HG02610 (cell line): ENCODE results near the gene TMEM187.

Source experiments
- ATAC-seq: cut with Tn5 transposase; IDR thresholded peaks from one replicate; pipeline ENCODE4 v1.9.1; 2021; ENCODE audit warnings: mild to moderate bottlenecking, moderate library complexity; ENCODE audit not compliant: unreplicated experiment

Gene TMEM187

DNA sequence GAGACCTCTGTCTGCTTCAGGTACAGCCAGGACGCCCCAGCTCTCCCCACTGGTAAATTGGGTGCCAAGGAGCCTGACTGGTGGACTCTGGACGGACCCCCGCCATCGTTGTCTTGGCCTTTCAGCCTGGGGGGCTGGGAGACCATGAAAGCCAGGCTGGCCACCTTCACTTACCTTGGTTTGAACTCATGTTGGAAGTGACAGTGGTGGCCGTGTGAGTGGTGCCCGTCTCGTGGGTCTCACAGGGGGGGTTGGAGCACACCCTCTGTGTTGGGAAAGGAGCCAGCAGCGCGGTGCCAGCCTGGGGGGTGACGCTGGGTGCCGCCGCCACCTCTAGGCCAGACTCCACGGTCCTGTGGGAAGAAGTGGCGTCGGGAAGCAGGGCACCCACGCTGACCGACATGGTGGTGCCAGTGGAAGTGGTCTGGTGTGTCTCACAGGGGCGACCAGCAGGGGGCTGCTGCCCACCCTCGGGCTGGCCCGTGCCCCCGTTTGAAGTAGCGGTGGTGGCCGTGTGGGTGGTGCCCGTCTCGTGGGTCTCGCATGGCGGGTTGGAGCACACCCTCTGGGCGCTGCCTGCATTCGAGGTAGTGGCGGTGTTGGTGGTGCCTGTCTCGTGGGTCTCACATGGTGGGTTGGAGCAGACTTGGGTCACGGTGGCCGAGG, 18.5 kb upstream of the TMEM187 start:
- ATAC-seq, result no peak

DNA sequence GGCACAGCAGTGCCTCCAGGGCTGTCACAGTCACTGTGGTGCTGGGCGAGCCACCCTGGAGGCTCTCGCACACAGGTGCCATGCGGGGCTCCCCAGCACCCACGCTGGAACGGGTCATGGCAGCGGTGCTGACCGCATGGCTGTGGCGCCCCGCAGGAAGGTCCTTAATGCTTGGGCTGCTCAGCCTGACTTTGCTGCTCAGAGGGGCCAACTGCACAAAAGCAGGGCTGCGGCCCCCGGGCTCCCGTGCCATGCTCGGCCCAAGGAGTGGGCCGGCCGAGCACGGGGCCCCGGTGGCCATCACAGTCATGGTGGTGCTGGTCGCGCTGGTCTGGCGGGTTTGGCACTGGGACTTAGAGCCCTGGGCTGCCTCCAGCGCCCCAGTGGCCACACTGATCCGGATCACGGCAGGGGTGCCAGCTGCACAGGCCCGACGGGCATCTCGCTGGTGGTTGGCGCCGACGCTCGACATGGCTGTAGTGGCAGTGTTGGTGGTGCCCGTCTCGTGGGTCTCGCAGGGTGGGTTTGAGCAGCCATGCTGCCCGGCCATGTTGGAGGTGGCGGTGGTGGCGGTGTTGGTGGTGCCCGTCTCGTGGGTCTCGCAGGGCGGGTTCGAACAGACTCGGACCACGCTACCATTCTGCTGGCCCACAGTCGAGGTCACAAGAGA, 17.9 kb upstream of the TMEM187 start:
- no peak for ATAC-seq

DNA sequence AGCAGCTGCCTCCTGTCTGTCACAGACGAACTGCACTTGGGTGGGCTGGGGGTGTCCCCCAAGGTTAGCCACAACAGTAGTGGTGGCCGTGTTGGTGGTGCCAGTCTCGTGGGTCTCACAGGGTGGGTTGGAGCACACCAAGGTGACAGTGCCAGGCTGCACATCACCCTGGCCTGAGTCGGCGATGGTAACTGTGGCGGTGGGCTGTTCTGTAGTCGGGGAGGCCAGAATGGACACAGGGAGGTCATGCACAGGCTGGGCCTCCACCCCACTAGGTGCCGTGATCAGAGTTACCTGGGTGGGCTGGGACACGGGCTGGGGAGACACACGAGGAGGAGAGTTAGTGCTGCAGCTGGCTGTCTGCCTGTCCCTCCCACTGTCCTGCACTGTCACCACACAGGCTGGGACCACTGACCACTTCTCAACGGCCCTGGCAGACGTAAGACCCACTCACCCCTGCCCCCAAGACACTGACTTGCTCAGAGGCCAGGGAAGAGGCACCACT, 17.3 kb upstream of the TMEM187 start:
- ATAC-seq, result no peak

DNA sequence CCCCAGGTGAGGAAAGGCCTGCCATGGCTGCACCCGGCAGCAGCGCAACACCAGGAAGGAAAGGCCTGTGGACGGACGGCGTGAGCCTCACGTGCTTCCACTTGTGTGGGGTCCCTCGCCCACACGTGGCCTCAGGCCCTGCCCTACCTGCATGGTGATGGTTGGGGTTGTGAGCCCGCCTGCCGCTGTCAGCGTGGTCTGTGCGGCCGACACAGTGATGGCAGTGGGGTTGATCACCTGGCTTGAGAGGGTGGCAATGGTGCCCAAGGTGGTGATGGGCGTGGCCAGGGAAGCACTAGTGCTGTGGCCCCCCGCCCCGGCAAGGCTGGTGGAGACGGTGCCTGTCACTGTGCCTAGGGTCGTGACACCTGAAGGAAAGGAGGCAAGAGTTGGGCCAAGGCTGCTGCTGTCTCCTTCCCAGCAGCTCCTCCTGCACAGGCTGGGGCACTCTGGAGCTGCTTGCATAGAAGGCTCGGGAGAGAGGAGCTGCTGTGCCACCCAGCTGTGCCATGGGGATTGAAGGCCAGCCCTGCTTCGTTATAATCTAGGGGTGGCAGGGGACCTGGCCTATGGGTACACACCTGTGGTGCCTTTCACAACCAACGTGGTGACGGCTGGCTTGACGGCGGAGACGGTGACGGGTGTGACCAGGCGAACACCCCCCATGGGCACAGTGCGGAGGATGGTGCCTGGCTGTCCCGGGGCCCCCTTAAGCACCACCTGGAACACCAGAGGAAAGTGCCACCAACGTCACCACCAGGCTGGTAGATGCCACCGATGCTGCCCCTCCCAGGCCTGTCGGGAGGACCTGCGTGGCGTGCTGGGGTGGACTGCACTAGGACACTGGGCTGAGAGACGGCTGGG, 16.3 kb upstream of the TMEM187 start:
- no peak for ATAC-seq

DNA sequence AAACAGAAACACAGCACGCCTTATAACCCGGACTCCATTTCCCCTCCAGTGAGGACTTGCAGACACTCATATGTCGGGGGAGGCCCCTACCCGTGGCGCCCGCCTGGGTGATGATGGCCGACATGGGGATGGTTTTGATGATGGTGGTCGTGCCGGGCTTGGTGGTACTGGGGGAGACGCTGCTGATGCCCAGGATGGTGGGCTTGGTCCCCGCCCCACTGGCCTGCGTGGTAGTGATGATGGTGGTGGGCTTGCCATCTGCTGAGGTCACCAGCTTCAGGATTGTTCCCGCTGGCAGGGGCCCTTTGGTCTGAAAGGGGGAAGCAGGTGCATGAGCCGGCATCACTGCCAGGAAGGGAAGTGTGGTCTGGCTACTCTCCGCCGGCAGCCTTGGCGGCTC, 15.3 kb upstream of the TMEM187 start:
- ATAC-seq, result no peak

DNA sequence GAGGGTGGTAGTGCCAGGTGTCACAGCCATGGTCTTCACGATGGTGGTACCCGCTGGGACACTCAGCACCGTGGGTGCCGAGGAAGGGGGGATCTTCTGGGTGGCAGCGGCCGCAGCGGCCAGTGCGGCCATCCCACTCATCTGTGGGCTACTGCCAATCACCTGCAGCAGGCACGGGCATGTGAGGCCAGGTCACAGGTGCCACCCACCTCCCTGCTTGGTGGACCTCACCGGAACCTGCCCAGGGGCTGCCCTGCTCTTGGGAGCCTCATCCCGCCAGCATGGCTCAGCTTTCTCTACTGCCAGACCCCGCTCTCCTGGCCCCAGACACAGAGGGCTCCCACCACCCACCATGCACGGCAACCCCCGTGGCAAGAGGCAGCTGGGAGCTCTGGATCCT, 13.9 kb upstream of the TMEM187 start:
- ATAC-seq, result no peak

DNA sequence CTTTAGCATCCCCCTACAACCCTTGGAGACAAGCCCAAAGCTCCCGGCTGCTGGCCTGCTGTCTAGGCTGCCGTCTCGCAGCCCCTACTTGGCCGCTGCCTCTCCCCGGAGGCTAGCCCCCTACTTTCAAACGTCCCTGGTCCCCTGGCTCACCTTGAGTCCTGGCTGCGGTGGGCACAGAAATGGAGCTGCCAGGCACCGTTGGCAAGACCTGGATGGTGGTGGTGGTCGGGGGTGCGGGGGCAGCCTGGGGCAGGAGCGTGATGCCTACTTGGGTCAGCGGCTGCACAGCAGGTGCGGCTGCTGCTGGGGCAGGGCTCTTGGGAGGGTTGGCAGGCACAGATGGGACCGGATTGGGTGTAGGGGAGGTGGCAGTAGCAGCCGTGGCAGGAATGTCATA, 12.9 kb upstream of the TMEM187 start:
- ATAC-seq, result no peak

DNA sequence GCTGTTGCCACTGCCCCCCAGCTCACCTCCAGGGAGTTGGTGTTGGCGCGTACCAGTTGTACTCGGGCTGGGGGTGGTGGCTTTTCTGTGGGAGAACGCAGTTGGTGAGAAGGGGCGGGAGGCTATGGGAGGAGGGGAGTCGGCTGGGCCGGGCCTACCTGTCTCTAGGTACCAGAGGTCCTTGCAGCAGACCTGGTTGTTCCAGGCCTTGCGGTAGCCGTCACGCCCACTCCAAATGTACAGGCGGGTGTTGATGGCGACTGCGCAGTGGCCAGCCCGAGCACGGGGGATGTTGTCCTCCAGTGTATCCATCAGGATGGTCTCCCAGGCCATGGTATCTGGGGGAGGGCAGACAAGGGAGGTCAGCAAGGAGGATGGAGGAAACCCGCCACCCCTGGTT, 12.5 kb upstream of the TMEM187 start:
- ATAC-seq, result no peak

DNA sequence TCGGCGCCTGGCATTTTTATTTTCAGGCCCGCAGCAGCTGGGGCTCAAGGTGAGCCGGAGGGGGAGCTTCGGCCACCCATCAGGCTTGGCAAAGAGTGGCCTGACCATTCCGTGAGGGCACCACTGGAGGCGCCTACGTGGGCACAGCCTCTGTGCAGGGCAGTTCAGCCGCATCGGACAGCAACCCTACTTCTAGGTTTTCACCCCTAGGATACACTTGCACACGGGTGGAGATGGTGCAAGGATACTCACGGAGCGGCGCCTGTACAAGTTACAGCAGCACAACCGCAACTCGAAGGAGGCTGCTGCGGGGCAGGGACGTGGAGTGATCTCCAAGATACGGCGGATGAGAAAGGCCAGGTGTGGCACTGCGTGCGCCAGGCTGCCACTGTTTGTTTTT, 11.8 kb upstream of the TMEM187 start:
- no peak for ATAC-seq

DNA sequence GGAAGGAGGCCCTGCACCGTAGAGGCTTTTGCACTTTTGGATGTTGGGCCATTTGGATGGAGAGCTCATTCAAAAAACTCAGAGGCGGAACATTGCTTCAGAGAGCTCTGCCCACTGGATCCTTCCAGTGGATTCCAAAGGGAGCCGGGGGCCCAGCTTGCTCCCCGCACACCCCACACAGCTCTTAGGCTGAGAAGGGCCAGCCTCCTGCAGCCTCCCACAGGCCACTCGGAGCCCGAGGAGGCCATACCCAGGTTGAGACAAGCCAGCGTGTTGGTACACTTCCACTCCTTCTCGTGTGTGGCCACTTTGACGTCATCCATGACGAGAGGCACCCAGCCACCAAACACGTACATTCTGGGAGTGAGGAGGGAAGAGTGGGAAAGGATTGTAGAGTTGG, 11.3 kb upstream of the TMEM187 start:
- ATAC-seq, result no peak

DNA sequence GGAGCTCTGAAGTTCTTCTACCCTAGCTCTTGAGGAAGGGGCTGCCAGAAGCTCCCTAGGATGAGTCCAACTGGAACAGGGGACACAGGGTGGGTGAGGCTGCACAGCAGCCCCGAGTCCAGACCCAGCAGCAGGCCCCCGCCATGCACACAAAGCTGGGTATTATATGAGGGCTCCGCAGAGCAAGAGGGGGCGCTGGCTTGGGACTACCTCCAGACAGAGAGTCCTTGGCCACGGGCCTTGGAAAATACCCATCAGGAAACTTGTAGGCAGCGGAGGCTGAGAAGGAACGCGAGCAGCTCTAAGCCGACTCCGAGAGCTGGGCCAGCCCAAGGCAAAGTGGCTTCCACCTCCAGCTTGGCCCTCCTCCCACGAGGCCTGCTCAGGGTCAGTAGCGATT, 9.0 kb upstream of the TMEM187 start:
- ATAC-seq, result no peak

DNA sequence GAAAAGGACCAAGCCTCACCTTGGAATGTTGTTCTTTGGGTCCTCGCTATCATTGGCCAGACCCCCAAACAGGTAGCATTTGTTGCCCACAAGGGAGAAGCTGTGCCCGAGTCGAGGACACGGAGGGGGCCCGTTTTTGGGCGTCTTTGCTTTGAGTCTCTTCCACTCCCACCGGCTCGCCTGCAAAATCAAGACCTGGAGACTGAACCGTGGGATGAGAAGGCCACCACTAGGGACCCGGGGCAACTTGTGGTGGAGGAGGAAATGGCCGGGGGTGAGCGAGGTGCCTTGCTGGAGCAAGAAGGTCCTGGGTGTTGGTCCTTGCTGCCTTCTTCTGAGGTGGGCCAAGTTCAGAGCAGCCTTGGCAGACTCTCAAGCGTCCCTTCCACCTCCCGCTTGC, 8.4 kb upstream of the TMEM187 start:
- no peak for ATAC-seq

DNA sequence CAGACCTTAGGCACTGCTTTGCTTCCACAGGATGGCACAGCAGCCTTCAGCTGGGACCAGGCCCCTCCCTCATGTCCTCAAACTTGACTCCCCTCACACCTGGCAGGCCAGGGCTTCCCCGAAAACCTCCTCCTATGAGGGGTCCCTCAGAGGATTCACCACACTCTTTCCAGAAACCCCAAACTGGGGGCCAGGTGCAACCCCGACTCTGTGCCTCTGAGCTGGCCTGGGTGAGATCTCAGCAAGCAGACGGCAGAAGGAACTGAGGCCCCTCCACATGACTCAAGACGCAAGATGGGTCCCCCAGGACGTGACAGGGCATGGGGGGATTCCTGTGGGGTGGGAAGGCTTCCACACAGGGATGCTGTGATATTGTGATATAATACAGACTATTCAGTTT, 7.1 kb upstream of the TMEM187 start:
- ATAC-seq, result no peak

DNA sequence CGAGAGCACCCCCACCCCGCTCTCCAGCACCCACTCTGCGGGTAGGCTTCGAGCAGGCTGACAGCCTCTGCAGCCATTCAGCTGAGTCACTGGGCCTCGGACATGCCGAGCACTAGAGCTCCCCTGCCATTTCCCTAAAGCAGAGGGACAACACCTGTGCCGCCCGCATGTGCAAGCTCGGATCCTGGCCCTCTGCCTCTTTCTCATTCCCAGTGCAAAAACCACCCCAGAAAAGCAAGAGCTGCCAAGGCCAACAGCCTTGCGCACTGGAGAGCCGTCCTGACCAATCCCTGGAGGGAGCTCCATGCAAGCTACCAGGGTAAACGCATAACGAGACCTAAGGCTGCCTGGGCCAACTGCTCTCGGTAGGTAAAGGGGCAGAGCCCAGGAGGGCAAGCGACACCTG, 6.3 kb upstream of the TMEM187 start:
- no peak for ATAC-seq

DNA sequence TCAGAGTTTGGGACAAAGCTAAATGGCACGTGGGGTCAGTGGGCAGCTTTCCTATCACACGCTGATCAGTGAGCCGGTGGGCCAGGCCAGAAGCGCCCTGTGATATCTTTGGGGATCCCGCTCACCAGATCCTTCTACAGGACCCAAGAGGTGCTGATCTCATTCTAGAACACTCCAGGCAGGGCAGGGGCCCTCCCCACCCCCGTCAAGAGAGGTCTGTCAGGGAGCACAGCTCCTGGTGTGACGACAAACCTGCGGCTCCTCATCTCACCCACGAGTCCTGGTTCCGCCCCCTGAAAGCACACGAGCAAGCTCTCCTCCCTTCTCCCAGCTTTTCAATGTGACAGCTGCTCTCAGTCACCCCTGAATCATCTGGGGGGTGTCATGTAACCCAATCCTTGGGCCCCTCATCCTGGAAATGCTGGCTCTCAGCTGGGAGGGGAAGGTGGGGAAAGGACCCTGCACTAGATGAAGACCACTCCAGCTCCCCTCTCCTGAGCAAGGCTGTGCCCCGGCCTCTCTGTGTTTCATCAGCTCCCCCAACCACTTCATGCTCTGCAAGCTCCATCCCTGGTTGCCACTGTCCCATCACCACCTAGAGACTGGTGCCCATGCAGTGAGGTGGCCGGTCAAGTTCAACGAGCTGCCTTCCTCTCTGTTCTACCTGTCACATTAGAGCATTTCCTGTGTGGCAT, 5.6 kb upstream of the TMEM187 start:
- no peak for ATAC-seq

DNA sequence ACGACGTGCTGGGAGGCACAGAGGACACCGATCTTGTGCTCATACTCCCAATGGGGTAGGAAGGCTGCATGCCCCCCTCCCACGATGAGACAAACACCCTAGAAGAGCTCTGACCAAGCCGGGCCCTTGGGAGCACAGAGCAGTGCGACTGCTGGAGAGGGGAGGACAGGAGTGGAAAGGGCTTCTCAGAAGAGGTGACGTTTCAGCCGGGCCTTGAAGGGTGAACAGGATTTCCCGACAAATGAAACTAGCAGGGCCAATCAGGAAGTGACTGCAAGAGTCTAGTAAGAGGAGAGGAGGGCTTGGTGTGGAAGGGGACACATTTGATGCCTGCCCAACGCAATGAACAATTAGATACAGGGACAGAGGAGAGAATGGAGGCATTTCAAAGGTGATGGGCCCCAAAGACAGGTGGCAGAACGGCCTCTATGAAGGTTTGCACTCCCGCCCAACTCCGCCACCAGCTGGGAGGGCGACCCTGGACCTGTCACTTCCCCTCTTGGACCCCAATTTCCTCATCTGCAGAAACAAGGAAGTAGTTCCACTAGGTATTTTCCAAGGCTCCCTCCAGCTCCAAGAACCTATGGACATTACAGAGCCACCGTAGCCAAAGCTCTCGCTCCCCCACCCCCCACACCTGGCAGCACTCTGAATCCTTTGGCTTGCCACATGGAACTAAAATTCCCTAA, 4.9 kb upstream of the TMEM187 start:
- no peak for ATAC-seq

DNA sequence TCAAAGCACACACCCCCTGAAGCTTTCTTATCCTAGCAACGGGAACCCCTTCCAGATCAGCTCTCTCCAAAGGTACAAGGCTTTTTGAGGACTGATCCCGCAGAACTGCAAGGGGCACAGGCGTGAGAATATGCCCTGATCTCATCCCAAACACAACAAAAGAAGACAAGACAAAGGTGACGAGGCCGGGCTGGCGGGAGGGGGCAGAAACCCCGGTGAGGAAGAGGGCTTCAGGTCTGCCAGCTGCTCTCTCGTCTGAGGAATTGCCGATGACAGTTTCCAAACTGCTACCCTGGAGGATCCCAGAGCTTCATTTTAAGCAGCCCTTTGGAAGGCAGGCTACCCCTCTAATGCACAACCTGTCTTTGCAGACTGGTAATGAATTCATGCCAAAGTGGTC, 4.3 kb upstream of the TMEM187 start:
- no peak for ATAC-seq

DNA sequence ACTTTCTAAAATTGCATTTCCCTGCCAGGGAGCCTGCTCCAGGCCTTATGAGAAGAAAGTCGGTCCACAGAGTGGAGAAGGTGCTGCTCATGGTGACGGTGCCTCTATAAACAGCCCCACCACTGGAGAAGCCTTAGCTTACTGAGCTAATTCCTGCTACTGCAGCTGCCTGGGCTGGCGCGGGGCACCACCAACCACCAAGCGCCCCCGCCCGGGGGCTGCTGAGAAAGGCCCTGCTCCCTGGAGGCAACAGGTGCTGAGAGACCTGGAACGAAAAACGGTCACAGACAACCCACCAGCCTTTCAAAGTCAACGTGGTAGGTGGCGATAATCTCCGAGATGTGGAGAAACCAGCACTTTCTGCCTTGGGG, 3.8 kb upstream of the TMEM187 start:
- no peak for ATAC-seq

DNA sequence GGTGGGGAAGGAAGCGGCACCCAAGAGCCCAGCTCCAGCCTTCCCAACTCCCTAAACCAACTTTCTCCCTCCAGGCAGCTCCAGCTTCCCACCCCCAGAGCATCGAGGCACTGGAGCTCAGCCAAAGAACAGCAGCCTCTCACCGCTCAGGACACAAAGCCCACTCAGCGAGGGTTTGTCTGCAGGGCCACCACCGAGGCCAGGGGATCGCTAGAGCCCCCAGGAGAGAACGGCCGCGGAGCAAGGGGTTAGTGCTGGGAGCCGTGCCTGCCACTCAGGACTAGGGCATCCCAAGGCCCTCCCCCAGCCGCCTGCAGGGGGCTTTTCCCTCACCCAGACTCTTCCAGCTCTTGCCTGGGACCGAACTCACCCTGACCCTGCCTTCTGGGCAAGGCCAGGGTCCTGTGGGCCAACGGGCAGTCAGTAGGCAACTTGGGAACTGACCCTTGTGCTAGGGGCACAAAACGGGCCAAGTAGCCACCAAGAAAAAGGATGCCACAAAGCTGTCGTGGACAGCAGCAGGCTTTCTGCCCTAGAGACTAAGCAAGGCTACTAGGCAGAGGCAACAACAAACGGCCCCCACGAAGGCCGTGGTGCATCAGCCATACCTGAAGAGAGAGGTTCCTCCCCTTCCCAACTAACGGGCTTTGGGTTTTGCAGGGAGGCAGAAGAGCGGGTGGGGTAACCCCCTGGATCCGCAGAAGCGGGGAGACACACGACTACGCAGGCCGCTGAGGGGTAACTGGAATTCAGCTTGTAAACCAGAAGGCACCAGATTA, 3.2 kb upstream of the TMEM187 start:
- no peak for ATAC-seq

DNA sequence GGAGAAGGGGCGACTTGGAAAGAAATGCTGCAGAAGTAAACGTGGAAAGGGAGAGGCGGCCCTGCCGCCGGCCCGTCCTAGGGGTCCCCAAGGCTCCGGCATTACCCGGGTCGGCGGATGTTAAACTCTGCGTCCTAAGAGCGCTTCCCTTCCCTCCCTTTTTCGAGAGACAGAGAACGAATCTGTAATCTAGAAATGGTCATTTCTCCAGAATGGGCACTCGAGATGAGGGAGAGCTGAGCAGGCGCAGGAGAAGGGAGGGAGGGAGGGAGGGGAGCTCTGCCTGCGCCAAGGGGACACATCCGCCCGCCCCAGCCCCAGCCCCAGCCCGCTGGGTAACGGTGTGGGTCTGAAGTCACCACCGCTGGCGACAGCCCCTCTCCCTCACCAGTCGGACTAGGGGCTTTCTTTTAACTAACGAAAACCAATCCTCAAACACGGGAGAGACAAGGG, 2.6 kb upstream of the TMEM187 start:
- ATAC-seq, result no peak
